HepG2 (cell line): Measurements from ENCODE around the gene GSTM4.
"Not testable (repeated sequence)": the region's sequence is repeated elsewhere in the genome, so short reads cannot be mapped to it uniquely, and the experiment has no call there.

ENCODE experiments used
- CREB1 ChIP-seq, 2 experiments: fragments of 450-650 bp in 1 of 2; IDR thresholded peaks; 2 replicates each; pipeline ENCODE4 v1.6.1; 2016 to 2017; ENCODE audit warnings: control low read depth in 1 of 2, mild to moderate bottlenecking in 1 of 2, missing compliant biosample characterization in 1 of 2, missing genetic modification characterization in 1 of 2
- EZH2 ChIP-seq: conservative IDR thresholded peaks from 2 replicates; pipeline ENCODE4 v1.6.1; 2012; ENCODE audit warnings: mild to moderate bottlenecking, low read depth, low read length, moderate library complexity
- IRF9 ChIP-seq: sonication (generic); formaldehyde crosslinking; IDR thresholded peaks from 2 replicates; pipeline ENCODE4 v1.8.0; 2022; ENCODE audit warnings: missing genetic modification reagents, mild to moderate bottlenecking, borderline replicate concordance
- KDM3A ChIP-seq: IDR thresholded peaks from 2 replicates; pipeline ENCODE4 v1.6.1; 2018; ENCODE audit warnings: low read depth, missing compliant biosample characterization
- MAX ChIP-seq: IDR thresholded peaks from 2 replicates; pipeline ENCODE4 v1.6.1; 2012; ENCODE audit warnings: inconsistent platforms
- NFRKB ChIP-seq: fragments of 450-650 bp; IDR thresholded peaks from 2 replicates; pipeline ENCODE4 v1.6.1; 2017
- POLR2A ChIP-seq, 2 experiments: IDR thresholded peaks; 2 replicates each; pipeline ENCODE4 v1.6.1; 2011; ENCODE audit warnings: low read depth in 2 of 2, low read length in 2 of 2, mild to moderate bottlenecking in 1 of 2, moderate library complexity in 1 of 2; ENCODE audit not compliant: insufficient read depth in 1 of 2
- POLR2AphosphoS2 ChIP-seq: IDR thresholded peaks from 2 replicates; pipeline ENCODE4 v1.6.1; 2011; ENCODE audit warnings: low read depth, low read length, improper control_type of control experiment
- REPIN1 ChIP-seq: sonication (generic); formaldehyde crosslinking; IDR thresholded peaks from 2 replicates; pipeline ENCODE4 v1.8.0; 2022; ENCODE audit warnings: missing genetic modification reagents, low read depth, mild to moderate bottlenecking, borderline replicate concordance
- THAP11 ChIP-seq: IDR thresholded peaks from 2 replicates; pipeline ENCODE4 v1.6.1; 2016; ENCODE audit warnings: missing biosample characterization, missing genetic modification reagents
- ZNF362 ChIP-seq: sonication (generic); formaldehyde crosslinking; IDR thresholded peaks from 2 replicates; pipeline ENCODE4 v1.4.0; 2020; ENCODE audit warnings: missing genetic modification reagents, mild to moderate bottlenecking, borderline replicate concordance
- TF ChIP-seq, protein P1 (sequence below): conservative IDR thresholded peaks from 2 replicates; pipeline ENCODE4 v1.6.1; 2018; ENCODE audit warnings: missing genetic modification reagents
- TF ChIP-seq, protein P2 (sequence below): sonication (generic); formaldehyde crosslinking; IDR thresholded peaks from 2 replicates; pipeline ENCODE4 v1.5.0; 2020; ENCODE audit warnings: mild to moderate bottlenecking, missing genetic modification reagents, moderate library complexity

GRCh38 chr1:109669949-109670302, 14.0 kb downstream of the GSTM4 start:
- not testable (repeated sequence) for TF ChIP-seq MAX; REPIN1; IRF9 (CRISPR knock-in tag); POLR2A (IDR thresholded peaks at IDR 0.05; ENCODE audit: insufficient read depth in 1 of 2, low read depth in 2 of 2, low read length in 2 of 2); EZH2; NFRKB; THAP11 (CRISPR knock-in tag); KDM3A (CRISPR knock-in tag); POLR2AphosphoS2; ZNF362 (CRISPR knock-in tag); CREB1 (IDR thresholded peaks at IDR 0.05); CREB1 (CRISPR knock-in tag; IDR thresholded peaks at IDR 0.05)
- TF ChIP-seq, protein P1, sequence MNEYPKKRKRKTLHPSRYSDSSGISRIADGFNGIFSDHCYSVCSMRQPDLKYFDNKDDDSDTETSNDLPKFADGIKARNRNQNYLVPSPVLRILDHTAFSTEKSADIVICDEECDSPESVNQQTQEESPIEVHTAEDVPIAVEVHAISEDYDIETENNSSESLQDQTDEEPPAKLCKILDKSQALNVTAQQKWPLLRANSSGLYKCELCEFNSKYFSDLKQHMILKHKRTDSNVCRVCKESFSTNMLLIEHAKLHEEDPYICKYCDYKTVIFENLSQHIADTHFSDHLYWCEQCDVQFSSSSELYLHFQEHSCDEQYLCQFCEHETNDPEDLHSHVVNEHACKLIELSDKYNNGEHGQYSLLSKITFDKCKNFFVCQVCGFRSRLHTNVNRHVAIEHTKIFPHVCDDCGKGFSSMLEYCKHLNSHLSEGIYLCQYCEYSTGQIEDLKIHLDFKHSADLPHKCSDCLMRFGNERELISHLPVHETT (CRISPR knock-in tag), result not testable (repeated sequence)
- TF ChIP-seq, protein P2, sequence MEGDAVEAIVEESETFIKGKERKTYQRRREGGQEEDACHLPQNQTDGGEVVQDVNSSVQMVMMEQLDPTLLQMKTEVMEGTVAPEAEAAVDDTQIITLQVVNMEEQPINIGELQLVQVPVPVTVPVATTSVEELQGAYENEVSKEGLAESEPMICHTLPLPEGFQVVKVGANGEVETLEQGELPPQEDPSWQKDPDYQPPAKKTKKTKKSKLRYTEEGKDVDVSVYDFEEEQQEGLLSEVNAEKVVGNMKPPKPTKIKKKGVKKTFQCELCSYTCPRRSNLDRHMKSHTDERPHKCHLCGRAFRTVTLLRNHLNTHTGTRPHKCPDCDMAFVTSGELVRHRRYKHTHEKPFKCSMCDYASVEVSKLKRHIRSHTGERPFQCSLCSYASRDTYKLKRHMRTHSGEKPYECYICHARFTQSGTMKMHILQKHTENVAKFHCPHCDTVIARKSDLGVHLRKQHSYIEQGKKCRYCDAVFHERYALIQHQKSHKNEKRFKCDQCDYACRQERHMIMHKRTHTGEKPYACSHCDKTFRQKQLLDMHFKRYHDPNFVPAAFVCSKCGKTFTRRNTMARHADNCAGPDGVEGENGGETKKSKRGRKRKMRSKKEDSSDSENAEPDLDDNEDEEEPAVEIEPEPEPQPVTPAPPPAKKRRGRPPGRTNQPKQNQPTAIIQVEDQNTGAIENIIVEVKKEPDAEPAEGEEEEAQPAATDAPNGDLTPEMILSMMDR, result not testable (repeated sequence)
